Activated T-cell treated with anti-CD3 and anti-CD28 coated beads, Interleukin-2, amount 50 U/mL, for 24 hours (primary cell): Measurements from ENCODE around the gene COL8A1.
"Not testable (repeated sequence)": the region's sequence is repeated elsewhere in the genome, so short reads cannot be mapped to it uniquely, and the experiment has no call there.

Experiments
- DNase-seq: peaks from one replicate; pipeline ENCODE4 v3.0.0-alpha.2; 2020
- H3K27ac Mint-ChIP-seq: 2 replicates; pipeline ENCODE4 v1.8.0; 2020; ENCODE audit warnings: mild to moderate bottlenecking, mixed read lengths
- H3K27me3 Mint-ChIP-seq: 2 replicates; pipeline ENCODE4 v1.8.0; 2020; ENCODE audit warnings: mixed read lengths
- H3K36me3 Mint-ChIP-seq: 2 replicates; pipeline ENCODE4 v1.8.0; 2020; ENCODE audit warnings: low read depth, mixed read lengths
- H3K4me1 Mint-ChIP-seq: 2 replicates; pipeline ENCODE4 v1.8.0; 2020; ENCODE audit warnings: low read depth, mixed read lengths
- H3K4me3 Mint-ChIP-seq: 2 replicates; pipeline ENCODE4 v1.8.0; 2020; ENCODE audit warnings: mild to moderate bottlenecking, moderate library complexity, mixed read lengths
- H3K9me3 Mint-ChIP-seq: 2 replicates; pipeline ENCODE4 v1.8.0; 2020; ENCODE audit warnings: mixed read lengths

COL8A1 gene

GRCh38 chr3:99720985-99721632 lies 82.7 kb downstream of the COL8A1 start:
- Mint-ChIP-seq H3K4me3 (no peak overlapping the region), H3K9me3 (no peaks in the 10 kb centered on the region), H3K36me3 (no peaks in the 10 kb centered on the region), H3K27ac (no peak overlapping the region), H3K4me1 (no peaks in the 10 kb centered on the region), H3K27me3 (peaks cover 6% of the 10 kb centered on the region)
- DNase-seq = no peak

- Mint-ChIP-seq H3K27ac (no peak overlapping the region), H3K4me1 (no peaks in the 10 kb centered on the region), H3K27me3 (peaks cover 6% of the 10 kb centered on the region), H3K4me3 (no peak overlapping the region), H3K36me3 (no peaks in the 10 kb centered on the region), H3K9me3 (no peaks in the 10 kb centered on the region)
- no peak for DNase-seq
Observed at GRCh38 chr3:99721633-99722007, 83.2 kb downstream of the COL8A1 start.

- peaks cover 6% of the 10 kb centered on the region for H3K27me3 Mint-ChIP-seq
- H3K4me3 Mint-ChIP-seq = no peak overlapping the region
- DNase-seq = no peak
- H3K4me1 Mint-ChIP-seq = no peaks in the 10 kb centered on the region
- H3K27ac Mint-ChIP-seq = no peak overlapping the region
- no peaks in the 10 kb centered on the region for H3K9me3 Mint-ChIP-seq
- no peaks in the 10 kb centered on the region for H3K36me3 Mint-ChIP-seq
Observed at GRCh38 chr3:99724276-99724675, 85.9 kb downstream of the COL8A1 start.

- DNase-seq = no peak
- H3K27ac Mint-ChIP-seq = no peak overlapping the region
- H3K27me3 Mint-ChIP-seq = no peaks in the 10 kb centered on the region
- peaks cover 3% of the 10 kb centered on the region for H3K9me3 Mint-ChIP-seq
- no peaks in the 10 kb centered on the region for H3K36me3 Mint-ChIP-seq
- H3K4me1 Mint-ChIP-seq = no peaks in the 10 kb centered on the region
- H3K4me3 Mint-ChIP-seq = no peak overlapping the region
Observed at GRCh38 chr3:99730870-99731269, 92.5 kb downstream of the COL8A1 start.

- no peak for DNase-seq
- H3K9me3 Mint-ChIP-seq = peaks cover 3% of the 10 kb centered on the region
- H3K27me3 Mint-ChIP-seq = no peaks in the 10 kb centered on the region
- no peaks in the 10 kb centered on the region for H3K36me3 Mint-ChIP-seq
- no peak overlapping the region for H3K4me3 Mint-ChIP-seq
- H3K4me1 Mint-ChIP-seq = no peaks in the 10 kb centered on the region
- no peak overlapping the region for H3K27ac Mint-ChIP-seq
Observed at GRCh38 chr3:99731499-99731898, 93.1 kb downstream of the COL8A1 start.

- DNase-seq, H3K9me3 Mint-ChIP-seq, H3K4me1 Mint-ChIP-seq, H3K36me3 Mint-ChIP-seq, H3K27ac Mint-ChIP-seq, H3K4me3 Mint-ChIP-seq: not testable (repeated sequence)
- peaks cover 11% of the 10 kb centered on the region for H3K27me3 Mint-ChIP-seq
Observed at GRCh38 chr3:99740371-99740770, 102.0 kb downstream of the COL8A1 start.

- H3K4me1 Mint-ChIP-seq = no peaks in the 10 kb centered on the region
- no peak for DNase-seq
- H3K27ac Mint-ChIP-seq = no peak overlapping the region
- no peak overlapping the region for H3K4me3 Mint-ChIP-seq
- peaks cover 5% of the 10 kb centered on the region for H3K9me3 Mint-ChIP-seq
- no peaks in the 10 kb centered on the region for H3K36me3 Mint-ChIP-seq
- H3K27me3 Mint-ChIP-seq = peaks cover 15% of the 10 kb centered on the region
Observed at GRCh38 chr3:99741588-99741987, 103.2 kb downstream of the COL8A1 start.

GRCh38 chr3:99747915-99748314 lies 109.5 kb downstream of the COL8A1 start:
- no peak overlapping the region for H3K4me3 Mint-ChIP-seq
- peaks cover 7% of the 10 kb centered on the region for H3K27me3 Mint-ChIP-seq
- H3K36me3 Mint-ChIP-seq = no peaks in the 10 kb centered on the region
- no peak for DNase-seq
- H3K9me3 Mint-ChIP-seq = no peaks in the 10 kb centered on the region
- H3K4me1 Mint-ChIP-seq = peaks cover 2% of the 10 kb centered on the region
- H3K27ac Mint-ChIP-seq = no peak overlapping the region

- H3K4me3 Mint-ChIP-seq = no peak overlapping the region
- DNase-seq = no peak
- H3K9me3 Mint-ChIP-seq = no peaks in the 10 kb centered on the region
- H3K36me3 Mint-ChIP-seq = no peaks in the 10 kb centered on the region
- H3K27ac Mint-ChIP-seq = no peak overlapping the region
- H3K4me1 Mint-ChIP-seq = peaks cover 2% of the 10 kb centered on the region
- peaks cover 4% of the 10 kb centered on the region for H3K27me3 Mint-ChIP-seq
Observed at GRCh38 chr3:99751649-99752048, 113.3 kb downstream of the COL8A1 start.

GRCh38 chr3:99753268-99753975 lies 115.0 kb downstream of the COL8A1 start:
- Mint-ChIP-seq H3K4me1 (peaks cover 2% of the 10 kb centered on the region), H3K9me3 (no peaks in the 10 kb centered on the region), H3K36me3 (no peaks in the 10 kb centered on the region), H3K27ac (no peak overlapping the region), H3K4me3 (no peak overlapping the region), H3K27me3 (peaks cover 9% of the 10 kb centered on the region)
- peak; percentile 34 for DNase-seq

- H3K4me1 Mint-ChIP-seq = peaks cover 2% of the 10 kb centered on the region
- H3K4me3 Mint-ChIP-seq = no peak overlapping the region
- DNase-seq = no peak
- H3K36me3 Mint-ChIP-seq = no peaks in the 10 kb centered on the region
- H3K27me3 Mint-ChIP-seq = peaks cover 15% of the 10 kb centered on the region
- H3K27ac Mint-ChIP-seq = no peak overlapping the region
- no peaks in the 10 kb centered on the region for H3K9me3 Mint-ChIP-seq
Observed at GRCh38 chr3:99755831-99756230, 117.4 kb downstream of the COL8A1 start.

GRCh38 chr3:99757966-99758365 lies 119.6 kb downstream of the COL8A1 start:
- Mint-ChIP-seq H3K36me3 (no peaks in the 10 kb centered on the region), H3K4me1 (no peaks in the 10 kb centered on the region), H3K4me3 (no peak overlapping the region), H3K27ac (no peak overlapping the region), H3K27me3 (peaks cover 15% of the 10 kb centered on the region), H3K9me3 (no peaks in the 10 kb centered on the region)
- no peak for DNase-seq

GRCh38 chr3:99758502-99759177 lies 120.2 kb downstream of the COL8A1 start:
- no peak for DNase-seq
- no peaks in the 10 kb centered on the region for H3K9me3 Mint-ChIP-seq
- H3K4me3 Mint-ChIP-seq = no peak overlapping the region
- H3K27me3 Mint-ChIP-seq = peaks cover 15% of the 10 kb centered on the region
- no peaks in the 10 kb centered on the region for H3K36me3 Mint-ChIP-seq
- H3K4me1 Mint-ChIP-seq = no peaks in the 10 kb centered on the region
- no peak overlapping the region for H3K27ac Mint-ChIP-seq

GRCh38 chr3:99760031-99760430 lies 121.6 kb downstream of the COL8A1 start:
- Mint-ChIP-seq H3K27ac (no peak overlapping the region), H3K4me1 (no peaks in the 10 kb centered on the region), H3K4me3 (no peak overlapping the region), H3K36me3 (no peaks in the 10 kb centered on the region), H3K27me3 (peaks cover 15% of the 10 kb centered on the region), H3K9me3 (no peaks in the 10 kb centered on the region)
- no peak for DNase-seq

GRCh38 chr3:99760629-99761028 lies 122.2 kb downstream of the COL8A1 start:
- Mint-ChIP-seq H3K4me1 (no peaks in the 10 kb centered on the region), H3K4me3 (no peak overlapping the region), H3K27me3 (peaks cover 15% of the 10 kb centered on the region), H3K27ac (no peak overlapping the region), H3K9me3 (no peaks in the 10 kb centered on the region), H3K36me3 (no peaks in the 10 kb centered on the region)
- no peak for DNase-seq
